GM15510 (cell line): ENCODE measurements around the gene PCYT1B.
A peak's percentile ranks its signal among the peaks of the same experiment; 100 is the strongest.

ENCODE experiments used
- POLR2A ChIP-seq: IDR thresholded peaks from 3 replicates; pipeline ENCODE4 v1.6.1; 2011; ENCODE audit warnings: borderline replicate concordance; ENCODE audit not compliant: insufficient read length; ENCODE audit errors: extremely low read depth

The PCYT1B gene

GRCh38 chrX:24647257-24648058 lies at the start of gene PCYT1B:
PCYT1B (minus strand) TSS chrX:24647347; CDS start chrX:24647105, 242 bp downstream.
- no peak for TF ChIP-seq POLR2A

DNA sequence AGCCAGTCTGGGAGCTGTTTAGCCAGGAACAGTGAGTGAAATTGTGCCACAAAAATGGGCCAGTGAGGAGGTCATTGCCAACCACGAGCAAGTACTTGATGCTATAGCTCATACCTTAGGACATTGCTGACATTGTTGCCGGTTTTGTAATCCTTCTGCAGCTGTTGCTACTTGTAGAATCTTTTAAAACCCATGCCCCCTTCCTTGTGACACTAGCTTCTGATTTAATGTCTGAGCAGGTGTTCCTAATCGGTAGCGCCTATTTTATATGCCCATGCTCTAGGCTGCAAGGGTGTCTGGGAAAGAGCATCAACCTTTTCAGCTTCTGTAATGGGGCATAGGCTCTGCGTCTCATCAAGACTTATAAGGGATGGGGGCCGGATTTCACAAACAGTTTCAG lies 49.1 kb upstream of the PCYT1B start:
- no peak for TF ChIP-seq POLR2A

DNA sequence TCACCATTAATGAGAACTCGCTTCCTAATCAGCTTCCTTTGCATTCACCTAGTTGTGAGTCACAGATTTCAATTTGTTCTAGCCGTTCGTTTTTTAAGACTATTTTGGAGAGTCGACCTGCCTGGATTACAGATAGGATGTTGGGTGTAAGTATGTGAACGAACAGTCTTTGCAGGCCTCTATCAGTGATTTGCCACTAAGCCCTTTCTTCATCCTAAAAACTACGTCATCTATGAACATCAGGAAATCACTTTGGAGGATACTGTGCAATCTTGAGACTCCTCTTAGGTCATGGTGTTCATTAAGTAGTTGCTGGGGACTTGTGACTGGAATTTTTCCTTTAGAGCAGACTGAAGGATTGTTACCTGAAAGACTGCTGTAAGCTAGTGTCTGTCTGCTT lies 47.7 kb upstream of the PCYT1B start:
- TF ChIP-seq POLR2A = no peak

- peak; percentile 47 for TF ChIP-seq POLR2A
These were observed 46.5 kb upstream of the PCYT1B start, which contains the start of gene POLA1 for GRCh38 chrX:24693453-24694202. POLA1 (plus strand) TSS chrX:24693918; CDS start chrX:24693962, 44 bp downstream.

GRCh38 chrX:24692305-24692704 lies 45.2 kb upstream of the PCYT1B start:
- no peak for TF ChIP-seq POLR2A

GRCh38 chrX:24684048-24684447 lies 36.9 kb upstream of the PCYT1B start:
- no peak for TF ChIP-seq POLR2A

GRCh38 chrX:24682739-24683432 lies 35.7 kb upstream of the PCYT1B start:
- TF ChIP-seq POLR2A = no peak

DNA sequence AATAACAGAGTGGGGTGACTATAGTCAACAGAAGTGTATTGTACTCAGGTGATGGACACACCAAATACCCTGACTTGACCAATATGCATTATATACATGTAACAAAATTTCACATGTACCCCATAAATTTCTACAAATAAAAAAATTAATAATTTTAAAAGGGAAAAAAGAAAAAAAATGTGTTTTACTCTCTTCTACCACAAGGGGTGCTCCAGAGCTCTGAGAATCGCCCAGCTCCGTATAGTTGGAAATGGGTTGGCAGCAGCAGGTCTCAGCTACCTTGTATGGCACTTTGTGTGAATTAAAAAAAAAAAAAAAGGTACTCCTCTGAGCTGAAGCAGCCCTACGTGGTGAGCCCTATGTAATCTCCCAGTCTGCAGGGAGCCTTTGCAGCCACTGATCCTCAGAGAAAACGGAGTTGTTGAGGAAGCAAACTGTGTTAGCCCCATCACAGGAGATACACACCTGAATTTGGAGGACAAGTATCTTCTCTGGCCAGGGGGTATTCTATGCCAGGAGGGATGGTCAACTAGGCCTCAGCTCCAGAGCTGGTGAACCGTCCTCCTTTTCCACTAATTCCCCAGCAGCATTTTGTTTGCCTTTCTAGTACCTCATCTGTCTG lies 29.4 kb upstream of the PCYT1B start:
- no peak for TF ChIP-seq POLR2A

GRCh38 chrX:24673424-24673823 lies 26.3 kb upstream of the PCYT1B start:
- no peak for TF ChIP-seq POLR2A

DNA sequence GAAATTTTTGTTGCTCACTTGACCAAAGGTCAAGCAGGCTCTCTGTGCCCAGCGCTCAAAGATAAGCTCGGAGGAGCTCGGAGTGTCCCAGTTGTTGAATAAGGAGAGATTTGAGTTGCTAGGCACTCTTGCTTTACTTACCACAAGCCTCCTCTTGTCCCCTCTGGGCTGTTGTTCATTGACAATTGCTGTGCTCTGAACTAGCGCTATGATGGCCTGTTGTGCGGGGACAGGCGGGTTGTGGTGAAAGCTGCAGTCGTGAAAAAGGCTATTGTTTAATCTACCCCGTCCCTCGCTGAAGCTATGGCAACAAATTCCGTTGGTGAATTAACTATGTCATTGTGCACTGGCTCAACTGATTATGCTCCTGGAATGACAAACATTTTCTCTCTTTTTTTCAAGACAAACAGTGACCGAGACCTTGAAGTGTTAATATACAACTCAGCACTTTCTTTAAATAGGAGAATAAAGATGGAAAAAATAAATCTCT lies 25.6 kb upstream of the PCYT1B start:
- no peak for TF ChIP-seq POLR2A

DNA sequence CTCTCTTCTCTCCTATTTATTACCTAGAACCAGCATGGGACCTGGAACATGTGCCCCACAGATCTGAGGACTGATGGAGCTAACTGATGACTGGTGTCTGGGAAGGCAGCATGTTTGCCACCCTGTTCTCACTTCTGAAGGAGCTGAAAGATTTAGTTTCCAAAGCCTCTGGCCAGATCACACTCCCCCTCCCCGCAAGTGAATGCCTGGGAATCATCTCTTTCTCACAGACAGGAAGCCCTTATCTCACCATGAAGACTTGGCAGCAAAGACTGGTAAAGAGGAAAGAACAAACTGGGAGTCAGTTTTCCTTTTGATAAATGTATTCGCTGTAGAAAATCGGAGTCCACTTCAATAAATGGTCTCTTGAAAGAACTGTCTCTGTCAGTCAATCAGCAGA lies 21.0 kb upstream of the PCYT1B start:
- TF ChIP-seq POLR2A = no peak

- no peak for TF ChIP-seq POLR2A
These were observed 15.2 kb upstream of the PCYT1B start for GRCh38 chrX:24662352-24662751.

GRCh38 chrX:24661292-24661691 lies 14.1 kb upstream of the PCYT1B start:
- no peak for TF ChIP-seq POLR2A

DNA sequence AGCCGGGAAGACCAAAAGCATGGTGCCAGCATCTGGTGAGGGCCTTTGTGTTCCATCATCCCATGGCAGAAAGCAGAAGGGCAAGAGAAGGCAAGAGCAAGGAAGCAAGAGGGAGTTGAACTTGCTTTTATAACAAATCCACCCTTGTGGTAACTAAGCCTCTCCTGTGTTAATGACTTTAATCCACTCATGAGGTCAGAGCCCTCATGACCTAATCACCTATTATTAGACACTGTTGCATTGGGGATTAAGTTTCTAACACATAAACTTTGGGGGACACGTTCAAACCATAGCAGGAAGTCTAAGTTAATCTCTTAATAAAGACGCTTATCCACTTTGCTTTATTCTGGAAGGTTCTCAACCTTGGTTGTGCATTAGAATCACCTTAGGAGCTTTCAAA lies 12.5 kb upstream of the PCYT1B start:
- no peak for TF ChIP-seq POLR2A
